Adrenal gland (tissue), 12 donors: ENCODE results near the gene PPFIA3. TPM values are rescaled to one million over a fixed set of nuclear protein-coding genes. Genes with fewer than 3 reads are reported as not detected.

Source experiments
- DNase-seq, 7 donors: peaks; one replicate each; pipeline ENCODE4 v3.0.0-alpha.2; 2019 to 2020
- H3K27ac ChIP-seq, 5 donors: fragments of 200-600 bp; sonication (generic) in 4 of 5; 1 replicate in 3 of 5; 2 replicates in 2 of 5; pipeline versions ENCODE4 v1.5.1 to v1.8.0; 2016 to 2020; ENCODE audit warnings: mild to moderate bottlenecking in 1 of 5
- H3K27me3 ChIP-seq: fragments of 200-600 bp; 2 replicates; pipeline ENCODE4 v1.8.0; 2021
- H3K36me3 ChIP-seq, 2 donors: fragments of 200-600 bp; replicated peaks in 1 of 2; 1 replicate in 1 of 2; 2 replicates in 1 of 2; pipeline versions ENCODE4 v1.5.1 to v1.8.0; 2018 to 2022
- H3K4me1 ChIP-seq, 2 donors: fragments of 200-600 bp; replicated peaks in 1 of 2; 1 replicate in 1 of 2; 2 replicates in 1 of 2; pipeline versions ENCODE4 v1.5.1 to v1.8.0; 2018 to 2021
- H3K4me3 ChIP-seq, 4 donors: fragments of 200-600 bp; sonication (generic) in 3 of 4; one replicate each; pipeline ENCODE4 v1.5.1; 2016 to 2018
- H3K9me3 ChIP-seq, 3 donors: fragments of 200-600 bp; sonication (generic) in 1 of 3; replicated peaks in 1 of 3; 1 replicate in 2 of 3; 2 replicates in 1 of 3; pipeline versions ENCODE4 v1.5.1 to v1.8.0; 2016 to 2021
- CTCF ChIP-seq, 6 experiments: fragments of 450-650 bp in 4 of 6; fragments of 200-600 bp in 2 of 6; sonication (generic) in 1 of 6; IDR thresholded peaks; 1 replicate in 5 of 6; 2 replicates in 1 of 6; pipeline versions ENCODE4 v1.5.1 to v1.8.0; 2016 to 2021; ENCODE audit warnings: antibody characterized with exemption in 6 of 6, mild to moderate bottlenecking in 2 of 6, moderate library complexity in 1 of 6
- POLR2A ChIP-seq, 2 donors: fragments of 450-650 bp; IDR thresholded peaks; one replicate each; pipeline ENCODE4 v1.6.1; 2017; ENCODE audit warnings: antibody characterized with exemption in 2 of 2, mild to moderate bottlenecking in 2 of 2, moderate library complexity in 1 of 2
- WGBS, 4 donors: extraction: QIAGEN DNeasy Blood & Tissue Kit in 2 of 4; methylation state at CpG; one replicate each; pipeline versions ENCODE4 v1.1.5 to v1.1.7; 2013 to 2017; 5-methylcytosine and 5-hydroxymethylcytosine counted together
- intact Hi-C, 2 donors: fragments of 100-400 bp; cut with DNase I; formaldehyde crosslinking; loops; one replicate each; pipeline versions ENCODE4 v1.14.1 to v1.15.0; 2022 to 2023
- polyA plus RNA-seq, 3 donors: library from polyadenylated mRNA; stranded (reverse); fragments of 200-250 nt in 2 of 3; fragments of 350-450 nt in 1 of 3; fragmentation: Illumina TruSeq in 1 of 3; extraction: RNeasy Lipid Tissue Mini Kit (QIAGEN cat#74804) in 1 of 3; gene quantifications; one replicate each; pipeline ENCODE4 v1.2.3, GENCODE V29; 2013 to 2014
- total RNA-seq, 9 donors: library from RNA; depleted of rRNA in 4 of 9; stranded (reverse); fragments of >200 nt in 4 of 9; fragments of 120-200 nt in 1 of 9; fragmentation: NEBNext Ultra II Directional in 1 of 9; extraction: Animal tissue kit (Norgen Biotek cat#: 25700) in 1 of 9; gene quantifications; one replicate each; pipeline versions ENCODE4 v1.1.0 to v1.2.4, GENCODE V29; 2013 to 2023
- donor health status: healthy with polysubstance abuse.
- donor health status: Bipolar disorder and iron deficiency.
- donor health status: DM: yes; HTN: yes; CAD: no.
- donor health status: DM: no; HTN: no; CAD: no.
- donor health status: DM: no; HTN: no; CAD: no.
- donor health status: DM: yes; HTN: yes; CAD: no.

The PPFIA3 gene
- total and polyA plus RNA-seq, 12 donors = 2.9 to 60.2 (median 14.9) TPM

- 35 to 54% (median 39%) methylated on average over 7 to 8 of the region's 8 CpGs for WGBS, 4 donors
- H3K36me3 ChIP-seq = peaks cover 0 to 98% of the 10 kb centered on the region in 2 donors
- H3K27me3 ChIP-seq = no peaks in the 10 kb centered on the region
- H3K27ac ChIP-seq = peak overlapping the region in 2 of 5 donors; percentile 12 to 32
- TF ChIP-seq POLR2A (IDR thresholded peaks at IDR 0.05) (no peak), CTCF (IDR thresholded peaks at IDR 0.05) (peak; percentile 96 to 99 (median 98))
- peak; percentile 58 to 89 (median 74) for DNase-seq
- H3K4me3 ChIP-seq = no peak overlapping the region
- intact Hi-C loops = loop anchor here (2.0 to 5.0 kb wide), 2 partner anchors 49 to 110 kb away; no protein-coding TSS in a partner anchor
- H3K4me1 ChIP-seq = peaks cover 0 to 9% of the 10 kb centered on the region in 2 donors
- no peaks in the 10 kb centered on the region for H3K9me3 ChIP-seq
Observed at GRCh38 chr19:49097453-49098288, 21.7 kb upstream of the PPFIA3 start.

GRCh38 chr19:49098795-49099194 is 20.5 kb upstream of the PPFIA3 start:
- 81 to 88% (median 83%) methylated on average over 4 of the region's 4 CpGs for WGBS, 4 donors

GRCh38 chr19:49101160-49101559 is 18.2 kb upstream of the PPFIA3 start:
- Histone ChIP-seq H3K27me3 (no peaks in the 10 kb centered on the region), H3K36me3 (peaks cover 0 to 95% of the 10 kb centered on the region in 2 donors), H3K4me3 (no peak overlapping the region), H3K27ac (no peak overlapping the region), H3K9me3 (no peaks in the 10 kb centered on the region), H3K4me1 (no peaks in the 10 kb centered on the region)
- 78 to 84% (median 81%) methylated on average over 12 of the region's 12 CpGs for WGBS, 4 donors
- no peak for TF ChIP-seq CTCF (IDR thresholded peaks at IDR 0.05)
- no peak for TF ChIP-seq POLR2A (IDR thresholded peaks at IDR 0.05)
- intact Hi-C loops = loop anchor here in 1 of 2 donors (5.0 kb wide), 1 partner anchor 46 kb away; no protein-coding TSS in a partner anchor
- DNase-seq = no peak

More at GRCh38 chr19:49098795-49099194, 20.5 kb upstream of the PPFIA3 start:
- intact Hi-C loops = loop anchor here (5.0 kb wide), 1 partner anchor 109 kb away; no protein-coding TSS in a partner anchor
- H3K4me3 ChIP-seq = no peak overlapping the region
- no peaks in the 10 kb centered on the region for H3K27me3 ChIP-seq
- TF ChIP-seq POLR2A (IDR thresholded peaks at IDR 0.05) = no peak
- TF ChIP-seq CTCF (IDR thresholded peaks at IDR 0.05) = no peak
- DNase-seq = no peak
- H3K9me3 ChIP-seq = no peaks in the 10 kb centered on the region
- peaks cover 0 to 96% of the 10 kb centered on the region in 2 donors for H3K36me3 ChIP-seq
- H3K27ac ChIP-seq = no peak overlapping the region
- H3K4me1 ChIP-seq = peaks cover 0 to 9% of the 10 kb centered on the region in 2 donors

GRCh38 chr19:49102303-49102702 is 17.0 kb upstream of the PPFIA3 start:
- TF ChIP-seq CTCF (IDR thresholded peaks at IDR 0.05) (no peak), POLR2A (IDR thresholded peaks at IDR 0.05) (no peak)
- Histone ChIP-seq H3K4me1 (peaks cover 0 to 5% of the 10 kb centered on the region in 2 donors), H3K36me3 (peaks cover 0 to 92% of the 10 kb centered on the region in 2 donors), H3K9me3 (no peaks in the 10 kb centered on the region), H3K27me3 (no peaks in the 10 kb centered on the region), H3K27ac (no peak overlapping the region), H3K4me3 (no peak overlapping the region)
- WGBS, 4 donors = 81 to 87% (median 85%) methylated on average over 8 to 12 of the region's 12 CpGs
- DNase-seq = no peak
- intact Hi-C loops = loop anchor here in 1 of 2 donors (5.0 kb wide), 1 partner anchor 45 kb away; no protein-coding TSS in a partner anchor
